GM12878 (cell line): Measurements from ENCODE around the gene MT3. TPM values are rescaled to one million over a fixed set of nuclear protein-coding genes. Genes with fewer than 3 reads are reported as not detected.

Source experiments
- ATAC-seq: fragments of 200-7000 bp; cut with Tn5 transposase; 3 replicates; pipeline ENCODE4 v1.9.1; 2020; ENCODE audit warnings: mild to moderate bottlenecking, moderate library complexity
- BruUV-seq: library from RNA; stranded (reverse); fragments of 400-500 nt; replicated peaks from 2 replicates; lab custom pipeline; 2021; lab: Mats Ljungman, UMichigan
- CTCF ChIA-PET: fragments of 300-600 bp; sonication (Branson Sonifier 250); formaldehyde crosslinking; extraction: SDS; loops from one replicate; lab custom pipeline; 2021; ENCODE audit warnings: inconsistent platforms; lab: Yijun Ruan, JAX
- POLR2A ChIA-PET: fragments of 350-600 bp; formaldehyde crosslinking; extraction: SDS; loops from one replicate; lab custom pipeline; 2021; ENCODE audit warnings: inconsistent platforms; lab: Charles Lee
- RAD21 ChIA-PET: fragments of 300-600 bp; sonication (Branson Sonifier 250); formaldehyde crosslinking; loops from one replicate; lab custom pipeline; 2023; ENCODE audit warnings: antibody characterized with exemption; ENCODE audit not compliant: unreplicated experiment; lab: Charles Lee
- SMC1A ChIA-PET: fragments of 300-600 bp; sonication (Branson Sonifier 250); formaldehyde crosslinking; loops from one replicate; lab custom pipeline; 2023; ENCODE audit not compliant: unreplicated experiment, uncharacterized antibody; lab: Charles Lee
- DNase-seq: peaks from one replicate; pipeline ENCODE4 v3.0.0-alpha.2; 2011; ENCODE audit warnings: low read depth, low spot score
- FAIRE-seq: peaks from 3 replicates; lab custom pipeline; 2011; peaks lifted over from hg19 to GRCh38; lab: Jason Lieb, UNC
- H2AFZ ChIP-seq: 2 replicates; pipeline ENCODE4 v1.6.0; 2011; ENCODE audit warnings: low read depth, low read length, control low read depth; ENCODE audit not compliant: control insufficient read depth
- H3K27ac ChIP-seq: 2 replicates; pipeline ENCODE4 v1.5.1; 2011; ENCODE audit warnings: control low read depth; ENCODE audit not compliant: control insufficient read depth, insufficient read depth
- H3K27me3 ChIP-seq, 2 experiments: replicated peaks in 1 of 2; 2 replicates each; pipeline versions ENCODE4 v1.6.0 to v1.6.1; 2011; ENCODE audit warnings: low read length in 1 of 2; ENCODE audit not compliant: control insufficient read depth in 2 of 2, insufficient read depth in 2 of 2
- H3K36me3 ChIP-seq, 2 experiments: 2 replicates each; pipeline ENCODE4 v1.5.1; 2011; ENCODE audit warnings: low read length in 1 of 2; ENCODE audit not compliant: control insufficient read depth in 2 of 2, insufficient read depth in 2 of 2
- H3K4me1 ChIP-seq: 2 replicates; pipeline ENCODE4 v1.6.1; 2011; ENCODE audit warnings: mild to moderate bottlenecking, low read length, moderate library complexity, mixed read lengths; ENCODE audit not compliant: control insufficient read depth, insufficient read depth
- H3K4me2 ChIP-seq: 2 replicates; pipeline ENCODE4 v1.6.0; 2011; ENCODE audit warnings: control low read depth; ENCODE audit not compliant: control insufficient read depth, insufficient read depth
- H3K4me3 ChIP-seq: fragments of 200-600 bp; sonication (generic); 2 replicates; pipeline ENCODE4 v1.5.1; 2016
- H3K79me2 ChIP-seq: 2 replicates; pipeline ENCODE4 v1.6.0; 2011; ENCODE audit warnings: low read length; ENCODE audit not compliant: control insufficient read depth, insufficient read depth
- H3K9ac ChIP-seq: 2 replicates; pipeline ENCODE4 v1.8.0; 2011; ENCODE audit warnings: low read length, control low read depth, mixed read lengths; ENCODE audit not compliant: control insufficient read depth, insufficient read depth
- H3K9me3 ChIP-seq: replicated peaks from 3 replicates; pipeline ENCODE4 v1.5.1; 2011; ENCODE audit warnings: mild to moderate bottlenecking, low read length; ENCODE audit not compliant: control insufficient read depth, insufficient read depth
- H4K20me1 ChIP-seq: 2 replicates; pipeline ENCODE4 v1.6.0; 2011; ENCODE audit not compliant: control insufficient read depth, insufficient read depth
- CBX5 ChIP-seq: sonication (generic); IDR thresholded peaks from 2 replicates; pipeline ENCODE4 v1.6.1; 2016; ENCODE audit warnings: low read depth, moderate library complexity, mild to moderate bottlenecking, inconsistent platforms
- CREB1 ChIP-seq: IDR thresholded peaks from 2 replicates; pipeline ENCODE4 v1.6.1; 2012; ENCODE audit warnings: low read depth, mild to moderate bottlenecking, inconsistent platforms
- CREM ChIP-seq: IDR thresholded peaks from 2 replicates; pipeline ENCODE4 v1.6.1; 2014; ENCODE audit warnings: antibody characterized with exemption, low read depth
- EED ChIP-seq: sonication (generic); IDR thresholded peaks from 2 replicates; pipeline ENCODE4 v1.6.1; 2016; ENCODE audit warnings: antibody characterized with exemption, low read depth
- EGR1 ChIP-seq, 2 experiments: IDR thresholded peaks; 1 replicate in 1 of 2; 2 replicates in 1 of 2; pipeline ENCODE4 v1.6.1; 2011 to 2012; ENCODE audit warnings: low read depth in 2 of 2, low read length in 2 of 2, borderline replicate concordance in 1 of 2, mild to moderate bottlenecking in 1 of 2, moderate library complexity in 1 of 2
- IRF4 ChIP-seq: IDR thresholded peaks from 2 replicates; pipeline ENCODE4 v1.6.1; 2011; ENCODE audit warnings: low read depth, low read length
- POU2F2 ChIP-seq: IDR thresholded peaks from 3 replicates; pipeline ENCODE4 v1.6.1; 2011; ENCODE audit warnings: low read depth, mild to moderate bottlenecking, low read length, borderline replicate concordance
- SMC3 ChIP-seq: IDR thresholded peaks from 2 replicates; pipeline ENCODE4 v1.6.1; 2011; ENCODE audit warnings: low read length, improper control_type of control experiment, borderline replicate concordance
- STAT1 ChIP-seq: fragments of 450-650 bp; conservative IDR thresholded peaks from 2 replicates; pipeline ENCODE4 v1.6.1; 2014; ENCODE audit warnings: antibody characterized with exemption, mild to moderate bottlenecking
- TBL1XR1 ChIP-seq: IDR thresholded peaks from 2 replicates; pipeline ENCODE4 v1.6.1; 2012; ENCODE audit warnings: low read depth, low read length, improper control_type of control experiment
- WGBS: methylation state at CpG from one replicate; pipeline ENCODE4 v1.1.6; 2016; ENCODE audit warnings: low lambda C conversion rate; ENCODE audit not compliant: insufficient replicate concordance, insufficient coverage; ENCODE audit errors: missing lambda C conversion rate; 5-methylcytosine and 5-hydroxymethylcytosine counted together
- in situ Hi-C: fragments of 300-500 bp; cut with MboI; formaldehyde crosslinking; loops from 9 replicates; pipeline ENCODE4 v1.14.3; 2018; ENCODE audit warnings: mixed read lengths
- intact Hi-C: fragments of 100-400 bp; cut with micrococcal nuclease; formaldehyde crosslinking; loops from one replicate; pipeline ENCODE4 v1.14.2; 2022; ENCODE audit not compliant: unreplicated experiment
- polyA plus RNA-seq, 11 experiments: library from polyadenylated mRNA; depleted of rRNA in 4 of 11; unstranded in 6 of 11; stranded (reverse) in 5 of 11; fragments of >200 nt; fragmentation: Nextera tagmentation in 4 of 11; fragmentation: Illumina TruSeq in 1 of 11; extraction: Ambion mirVana in 4 of 11; extraction: Trizol in 1 of 11; gene quantifications; 1 replicate in 1 of 11; 2 replicates in 10 of 11; pipeline versions ENCODE4 v1.2.1 to v1.2.3, GENCODE V29; 2011 to 2016; ENCODE audit warnings: inconsistent platforms in 2 of 11, missing spikeins in 2 of 11, low read depth in 1 of 11
- total RNA-seq, 4 experiments: library from RNA; depleted of rRNA in 3 of 4; stranded (reverse); fragments of >200 nt in 3 of 4; fragmentation: Illumina TruSeq in 1 of 4; extraction: Trizol in 1 of 4; gene quantifications; 2 replicates each; pipeline versions ENCODE4 v1.2.1 to v1.2.3, GENCODE V29; 2013 to 2021
- TF ChIP-seq, protein P1 (sequence below): IDR thresholded peaks from 2 replicates; pipeline ENCODE4 v1.6.1; 2012; ENCODE audit warnings: low read depth, low read length, improper control_type of control experiment
- TF ChIP-seq, protein P2 (sequence below): IDR thresholded peaks from 2 replicates; pipeline ENCODE4 v1.6.1; 2011; ENCODE audit warnings: mild to moderate bottlenecking, low read depth, low read length, moderate library complexity; ENCODE audit not compliant: insufficient replicate concordance
- TF ChIP-seq, protein P3 (sequence below): fragments of 450-650 bp; IDR thresholded peaks from 2 replicates; pipeline ENCODE4 v1.6.1; 2017; ENCODE audit warnings: mild to moderate bottlenecking, moderate library complexity
- TF ChIP-seq, protein P4 (sequence below): IDR thresholded peaks from 2 replicates; pipeline ENCODE4 v1.6.1; 2012; ENCODE audit warnings: low read length, inconsistent platforms

Gene MT3
- total and polyA plus RNA-seq, 10 of the 15 experiments (the other 5 are each of a cell fraction or from before 2014, with no cell fraction given), result 0.41 TPM; not detected in 9

DNA sequence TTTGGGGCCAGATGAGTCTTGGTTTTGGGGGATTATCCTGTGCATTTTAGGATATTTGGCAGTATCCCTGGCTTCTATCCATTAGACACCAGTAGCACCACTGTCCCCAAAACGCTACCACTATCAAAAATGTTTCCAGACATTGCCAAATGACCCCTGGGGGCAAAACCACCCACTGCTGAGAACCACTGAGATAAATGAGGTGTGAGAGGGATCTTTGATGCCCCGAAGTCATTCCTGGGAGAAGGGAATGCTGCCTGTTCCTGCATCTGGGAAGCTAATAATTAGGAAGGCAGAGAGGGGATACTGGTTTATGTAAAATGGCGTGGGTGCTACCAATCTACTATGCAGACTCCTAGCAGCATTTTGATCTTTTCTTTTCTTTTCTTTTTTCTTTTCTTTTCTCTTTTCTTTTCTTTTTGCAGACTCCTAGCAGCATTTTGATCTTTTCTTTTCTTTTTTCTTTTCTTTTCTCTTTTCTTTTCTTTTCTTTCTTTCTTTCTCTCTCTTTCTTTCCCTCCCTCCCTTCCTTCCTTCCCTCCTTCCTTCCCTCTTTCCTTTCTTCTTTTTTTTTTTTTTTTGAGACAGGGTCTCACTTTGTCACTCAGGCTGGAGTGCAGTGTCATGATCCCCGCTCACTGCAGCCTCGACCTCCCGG, 8.8 kb upstream of the MT3 start:
- no peaks in the 10 kb centered on the region for H3K27me3 ChIP-seq
- DNase-seq, result no peak
- ATAC-seq, result no peak
- no peaks in the 10 kb centered on the region for H3K4me1 ChIP-seq
- H3K79me2 ChIP-seq, result no peaks in the 10 kb centered on the region
- H3K9me3 ChIP-seq, result no peaks in the 10 kb centered on the region
- no peaks in the 10 kb centered on the region for H4K20me1 ChIP-seq
- no peak overlapping the region for H3K9ac ChIP-seq
- H3K4me3 ChIP-seq, result no peak overlapping the region
- 47% methylated on average over 6 of the region's 6 CpGs for WGBS
- no TSS peak for BruUV-seq
- in situ Hi-C loops, result no loop called here
- no peak overlapping the region for H3K4me2 ChIP-seq
- ChIA-PET POLR2A (no interaction called here), SMC1A (interaction anchor here (1.7 kb wide), 1 partner anchor 121 kb away, joined by 10 read pairs; no protein-coding TSS in a partner anchor), CTCF (interaction anchor here (0.7 to 1.5 kb wide), 3 partner anchors 25 to 121 kb away, joined by 3 to 11 read pairs (median 4); no protein-coding TSS in a partner anchor), RAD21 (no interaction called here)
- TF ChIP-seq CBX5, result no peak
- no peak for TF ChIP-seq EGR1 (IDR thresholded peaks at IDR 0.05; ENCODE audit: borderline replicate concordance in 1 of 2, low read depth in 2 of 2, low read length in 2 of 2)
- no peak for TF ChIP-seq POU2F2
- TF ChIP-seq TBL1XR1, result no peak
- TF ChIP-seq, protein P1, sequence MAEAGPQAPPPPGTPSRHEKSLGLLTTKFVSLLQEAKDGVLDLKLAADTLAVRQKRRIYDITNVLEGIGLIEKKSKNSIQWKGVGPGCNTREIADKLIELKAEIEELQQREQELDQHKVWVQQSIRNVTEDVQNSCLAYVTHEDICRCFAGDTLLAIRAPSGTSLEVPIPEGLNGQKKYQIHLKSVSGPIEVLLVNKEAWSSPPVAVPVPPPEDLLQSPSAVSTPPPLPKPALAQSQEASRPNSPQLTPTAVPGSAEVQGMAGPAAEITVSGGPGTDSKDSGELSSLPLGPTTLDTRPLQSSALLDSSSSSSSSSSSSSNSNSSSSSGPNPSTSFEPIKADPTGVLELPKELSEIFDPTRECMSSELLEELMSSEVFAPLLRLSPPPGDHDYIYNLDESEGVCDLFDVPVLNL, result no peak
- TF ChIP-seq, protein P2, sequence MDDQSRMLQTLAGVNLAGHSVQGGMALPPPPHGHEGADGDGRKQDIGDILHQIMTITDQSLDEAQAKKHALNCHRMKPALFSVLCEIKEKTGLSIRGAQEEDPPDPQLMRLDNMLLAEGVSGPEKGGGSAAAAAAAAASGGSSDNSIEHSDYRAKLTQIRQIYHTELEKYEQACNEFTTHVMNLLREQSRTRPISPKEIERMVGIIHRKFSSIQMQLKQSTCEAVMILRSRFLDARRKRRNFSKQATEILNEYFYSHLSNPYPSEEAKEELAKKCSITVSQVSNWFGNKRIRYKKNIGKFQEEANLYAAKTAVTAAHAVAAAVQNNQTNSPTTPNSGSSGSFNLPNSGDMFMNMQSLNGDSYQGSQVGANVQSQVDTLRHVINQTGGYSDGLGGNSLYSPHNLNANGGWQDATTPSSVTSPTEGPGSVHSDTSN, result no peak
- TF ChIP-seq STAT1, result no peak
- TF ChIP-seq SMC3, result no peak
- no peak for TF ChIP-seq CREB1
- TF ChIP-seq, protein P3, sequence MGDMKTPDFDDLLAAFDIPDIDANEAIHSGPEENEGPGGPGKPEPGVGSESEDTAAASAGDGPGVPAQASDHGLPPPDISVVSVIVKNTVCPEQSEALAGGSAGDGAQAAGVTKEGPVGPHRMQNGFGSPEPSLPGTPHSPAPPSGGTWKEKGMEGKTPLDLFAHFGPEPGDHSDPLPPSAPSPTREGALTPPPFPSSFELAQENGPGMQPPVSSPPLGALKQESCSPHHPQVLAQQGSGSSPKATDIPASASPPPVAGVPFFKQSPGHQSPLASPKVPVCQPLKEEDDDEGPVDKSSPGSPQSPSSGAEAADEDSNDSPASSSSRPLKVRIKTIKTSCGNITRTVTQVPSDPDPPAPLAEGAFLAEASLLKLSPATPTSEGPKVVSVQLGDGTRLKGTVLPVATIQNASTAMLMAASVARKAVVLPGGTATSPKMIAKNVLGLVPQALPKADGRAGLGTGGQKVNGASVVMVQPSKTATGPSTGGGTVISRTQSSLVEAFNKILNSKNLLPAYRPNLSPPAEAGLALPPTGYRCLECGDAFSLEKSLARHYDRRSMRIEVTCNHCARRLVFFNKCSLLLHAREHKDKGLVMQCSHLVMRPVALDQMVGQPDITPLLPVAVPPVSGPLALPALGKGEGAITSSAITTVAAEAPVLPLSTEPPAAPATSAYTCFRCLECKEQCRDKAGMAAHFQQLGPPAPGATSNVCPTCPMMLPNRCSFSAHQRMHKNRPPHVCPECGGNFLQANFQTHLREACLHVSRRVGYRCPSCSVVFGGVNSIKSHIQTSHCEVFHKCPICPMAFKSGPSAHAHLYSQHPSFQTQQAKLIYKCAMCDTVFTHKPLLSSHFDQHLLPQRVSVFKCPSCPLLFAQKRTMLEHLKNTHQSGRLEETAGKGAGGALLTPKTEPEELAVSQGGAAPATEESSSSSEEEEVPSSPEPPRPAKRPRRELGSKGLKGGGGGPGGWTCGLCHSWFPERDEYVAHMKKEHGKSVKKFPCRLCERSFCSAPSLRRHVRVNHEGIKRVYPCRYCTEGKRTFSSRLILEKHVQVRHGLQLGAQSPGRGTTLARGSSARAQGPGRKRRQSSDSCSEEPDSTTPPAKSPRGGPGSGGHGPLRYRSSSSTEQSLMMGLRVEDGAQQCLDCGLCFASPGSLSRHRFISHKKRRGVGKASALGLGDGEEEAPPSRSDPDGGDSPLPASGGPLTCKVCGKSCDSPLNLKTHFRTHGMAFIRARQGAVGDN, result no peak
- TF ChIP-seq, protein P4, sequence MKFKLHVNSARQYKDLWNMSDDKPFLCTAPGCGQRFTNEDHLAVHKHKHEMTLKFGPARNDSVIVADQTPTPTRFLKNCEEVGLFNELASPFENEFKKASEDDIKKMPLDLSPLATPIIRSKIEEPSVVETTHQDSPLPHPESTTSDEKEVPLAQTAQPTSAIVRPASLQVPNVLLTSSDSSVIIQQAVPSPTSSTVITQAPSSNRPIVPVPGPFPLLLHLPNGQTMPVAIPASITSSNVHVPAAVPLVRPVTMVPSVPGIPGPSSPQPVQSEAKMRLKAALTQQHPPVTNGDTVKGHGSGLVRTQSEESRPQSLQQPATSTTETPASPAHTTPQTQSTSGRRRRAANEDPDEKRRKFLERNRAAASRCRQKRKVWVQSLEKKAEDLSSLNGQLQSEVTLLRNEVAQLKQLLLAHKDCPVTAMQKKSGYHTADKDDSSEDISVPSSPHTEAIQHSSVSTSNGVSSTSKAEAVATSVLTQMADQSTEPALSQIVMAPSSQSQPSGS, result no peak
- TF ChIP-seq CREM, result no peak
- TF ChIP-seq EED, result no peak
- TF ChIP-seq IRF4, result no peak
- H3K27ac ChIP-seq, result no peak overlapping the region
- H2AFZ ChIP-seq, result no peak overlapping the region
- intact Hi-C loops, result no loop called here
- H3K36me3 ChIP-seq, result no peaks in the 10 kb centered on the region
- FAIRE-seq, result no peak
